Measurements from ENCODE around the gene ARL4A. TPM values are rescaled to one million over a fixed set of nuclear protein-coding genes. Genes with fewer than 3 reads are reported as not detected.
A peak's percentile ranks its signal among the peaks of the same experiment; 100 is the strongest.

ARL4A gene
- total RNA-seq, 2 donors from 2014 or later, result 27.5 to 88.8 TPM

DNA sequence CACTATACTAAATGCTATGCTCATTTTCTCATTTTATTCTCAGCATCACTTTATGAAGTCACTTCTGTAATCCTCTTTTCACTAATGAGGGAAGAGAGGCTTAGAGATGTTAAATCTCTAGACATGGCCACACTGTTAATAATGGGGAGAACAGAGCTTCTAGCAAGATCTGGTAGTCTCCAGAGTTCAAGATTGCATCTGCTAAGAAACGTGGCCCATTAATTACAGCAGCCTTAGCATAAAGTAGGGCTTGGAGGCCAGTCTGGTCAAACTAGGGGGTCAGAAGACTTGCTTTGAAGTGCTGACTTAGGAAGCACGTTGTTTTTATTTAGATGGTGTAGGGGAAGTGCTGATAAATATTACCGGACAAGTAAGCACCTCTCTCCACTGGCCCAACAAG lies 29.3 kb downstream of the ARL4A start:
- Histone ChIP-seq H3K27me3 (no peaks in the 10 kb centered on the region), H3K9me3 (no peaks in the 10 kb centered on the region), H3K4me1 (peaks cover 13% of the 10 kb centered on the region), H3K36me3 (no peaks in the 10 kb centered on the region), H3K9ac (ENCODE audit: low read depth in 2 of 2, low read length in 2 of 2) (no peak overlapping the region), H3K27ac (peak overlapping the region; percentile 87), H3K4me3 (no peak overlapping the region)
- TF ChIP-seq, protein P1, sequence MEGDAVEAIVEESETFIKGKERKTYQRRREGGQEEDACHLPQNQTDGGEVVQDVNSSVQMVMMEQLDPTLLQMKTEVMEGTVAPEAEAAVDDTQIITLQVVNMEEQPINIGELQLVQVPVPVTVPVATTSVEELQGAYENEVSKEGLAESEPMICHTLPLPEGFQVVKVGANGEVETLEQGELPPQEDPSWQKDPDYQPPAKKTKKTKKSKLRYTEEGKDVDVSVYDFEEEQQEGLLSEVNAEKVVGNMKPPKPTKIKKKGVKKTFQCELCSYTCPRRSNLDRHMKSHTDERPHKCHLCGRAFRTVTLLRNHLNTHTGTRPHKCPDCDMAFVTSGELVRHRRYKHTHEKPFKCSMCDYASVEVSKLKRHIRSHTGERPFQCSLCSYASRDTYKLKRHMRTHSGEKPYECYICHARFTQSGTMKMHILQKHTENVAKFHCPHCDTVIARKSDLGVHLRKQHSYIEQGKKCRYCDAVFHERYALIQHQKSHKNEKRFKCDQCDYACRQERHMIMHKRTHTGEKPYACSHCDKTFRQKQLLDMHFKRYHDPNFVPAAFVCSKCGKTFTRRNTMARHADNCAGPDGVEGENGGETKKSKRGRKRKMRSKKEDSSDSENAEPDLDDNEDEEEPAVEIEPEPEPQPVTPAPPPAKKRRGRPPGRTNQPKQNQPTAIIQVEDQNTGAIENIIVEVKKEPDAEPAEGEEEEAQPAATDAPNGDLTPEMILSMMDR (IDR thresholded peaks at IDR 0.05), result no peak
- DNase-seq, result no peak
- intact Hi-C loops (cut with DNase I), result no loop called here

DNA sequence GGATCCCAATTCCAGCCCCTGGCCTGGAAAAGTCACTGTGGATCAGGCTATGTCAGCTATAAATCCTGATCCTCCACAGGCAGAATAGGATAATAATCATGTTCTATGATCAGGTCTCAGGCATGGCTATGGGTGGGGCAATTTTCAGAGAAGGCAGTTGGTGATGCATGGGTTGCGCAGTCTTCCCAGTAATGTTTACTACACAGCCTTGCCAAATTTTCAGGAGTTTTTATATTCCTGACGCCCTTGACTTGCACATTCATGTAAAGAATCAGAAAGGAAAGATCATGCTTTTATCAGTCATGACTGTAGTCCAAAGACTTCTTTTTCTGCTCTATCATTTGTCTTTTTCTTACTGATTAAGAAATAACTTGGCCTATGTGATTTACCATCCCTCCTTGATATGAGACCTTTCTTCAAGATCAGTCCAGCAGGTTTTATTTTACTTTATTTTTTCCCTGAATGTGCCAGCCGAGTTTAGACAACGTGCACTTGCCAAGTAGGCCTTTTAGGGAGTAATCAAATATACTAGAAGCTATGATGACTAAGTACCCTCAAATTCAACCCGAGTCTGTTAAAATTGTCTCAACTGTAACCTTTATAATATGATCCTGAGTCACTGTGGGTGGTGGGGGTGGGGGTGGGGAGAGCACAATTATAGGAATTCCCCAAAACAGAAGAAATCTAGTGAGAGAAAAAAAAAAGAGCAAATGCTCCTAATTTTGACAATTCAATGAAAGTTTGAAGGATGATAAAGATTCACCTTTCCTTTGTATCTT lies 31.9 kb downstream of the ARL4A start:
- peak overlapping the region; percentile 32 for H3K27ac ChIP-seq
- TF ChIP-seq, protein P1 (IDR thresholded peaks at IDR 0.05), result no peak
- intact Hi-C loops (cut with DNase I), result no loop called here
- DNase-seq, result no peak
- H3K36me3 ChIP-seq, result no peaks in the 10 kb centered on the region
- peaks cover 6% of the 10 kb centered on the region for H3K4me1 ChIP-seq
- no peaks in the 10 kb centered on the region for H3K27me3 ChIP-seq
- no peak overlapping the region for H3K4me3 ChIP-seq
- H3K9ac ChIP-seq (ENCODE audit: low read depth in 2 of 2, low read length in 2 of 2), result no peak overlapping the region
- H3K9me3 ChIP-seq, result no peaks in the 10 kb centered on the region

DNA sequence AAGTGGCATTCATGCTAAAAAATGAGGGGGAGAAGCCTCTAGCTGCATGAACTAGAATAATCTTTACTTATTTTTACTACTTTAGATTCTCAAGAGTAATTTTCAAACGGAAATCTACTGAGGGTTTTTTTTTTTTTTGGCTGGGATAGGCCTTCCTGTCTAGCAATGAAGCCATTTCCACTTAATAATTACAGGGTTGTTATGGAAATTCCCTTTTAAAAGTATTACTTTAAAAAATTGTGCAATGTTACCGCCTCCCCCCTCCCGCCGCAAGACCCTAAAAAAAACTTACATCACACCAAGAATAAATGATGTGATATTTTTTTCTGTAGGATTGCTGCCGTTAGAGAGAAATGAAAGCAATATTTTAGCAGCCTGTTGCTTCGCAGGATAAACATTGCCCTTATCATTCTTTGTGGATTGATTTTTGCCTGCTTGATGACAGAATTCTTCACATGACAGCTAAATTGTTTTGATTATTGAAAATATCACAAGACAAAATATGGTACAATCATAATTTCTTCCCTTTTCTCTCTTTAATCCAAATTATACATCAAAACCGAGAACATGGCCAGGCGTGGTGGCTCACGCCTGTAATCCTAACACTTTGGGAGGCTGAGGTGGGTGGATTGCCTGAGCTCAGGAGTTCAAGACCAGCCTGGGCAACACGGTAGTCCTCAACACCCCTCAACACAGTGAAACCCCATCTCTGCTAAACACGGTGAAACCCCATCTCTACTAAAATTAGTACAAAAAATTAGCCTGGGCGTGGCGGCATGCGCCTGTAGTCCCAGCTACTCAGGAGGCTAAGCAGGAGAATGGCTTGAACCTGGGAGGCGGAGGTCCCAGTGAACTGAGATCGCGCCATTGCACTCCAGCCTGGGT lies 32.8 kb downstream of the ARL4A start:
- intact Hi-C loops (cut with DNase I), result no loop called here
- Histone ChIP-seq H3K9me3 (no peaks in the 10 kb centered on the region), H3K4me3 (no peak overlapping the region), H3K27ac (peak overlapping the region; percentile 32), H3K9ac (ENCODE audit: low read depth in 2 of 2, low read length in 2 of 2) (no peak overlapping the region), H3K36me3 (no peaks in the 10 kb centered on the region), H3K4me1 (peaks cover 6% of the 10 kb centered on the region), H3K27me3 (no peaks in the 10 kb centered on the region)
- TF ChIP-seq, protein P1 (IDR thresholded peaks at IDR 0.05), result no peak
- DNase-seq, result no peak

DNA sequence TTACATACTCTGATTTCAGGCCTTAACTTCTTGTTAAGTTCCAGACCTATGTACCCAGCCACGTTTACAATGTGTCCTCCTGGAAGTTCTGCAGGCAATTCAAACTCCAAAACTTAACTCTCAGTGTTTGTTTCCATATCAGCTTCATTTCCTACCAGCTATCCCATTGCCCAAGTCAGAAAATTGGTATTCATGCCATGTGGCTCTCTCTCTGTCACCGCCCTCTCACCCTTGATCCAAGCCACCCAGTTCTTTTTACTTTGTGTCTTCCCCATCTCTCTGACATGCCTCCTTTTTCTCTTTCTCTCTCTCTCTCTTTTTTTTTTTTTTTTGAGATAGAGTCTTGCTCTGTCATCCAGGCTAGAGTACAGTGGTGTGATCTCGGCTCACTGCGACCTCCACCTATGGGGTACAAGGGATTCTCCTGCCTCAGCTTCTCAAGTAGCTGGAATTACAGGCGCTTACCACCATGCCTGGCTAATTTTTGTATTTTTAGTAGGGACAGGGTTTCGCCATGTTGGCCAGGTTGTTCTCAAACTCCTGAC lies 33.9 kb downstream of the ARL4A start:
- H3K4me3 ChIP-seq, result no peak overlapping the region
- no peak for DNase-seq
- no peak overlapping the region for H3K27ac ChIP-seq
- TF ChIP-seq, protein P1 (IDR thresholded peaks at IDR 0.05), result no peak
- no peaks in the 10 kb centered on the region for H3K36me3 ChIP-seq
- H3K27me3 ChIP-seq, result no peaks in the 10 kb centered on the region
- no peak overlapping the region for H3K9ac ChIP-seq (ENCODE audit: low read depth in 2 of 2, low read length in 2 of 2)
- no peaks in the 10 kb centered on the region for H3K9me3 ChIP-seq
- intact Hi-C loops (cut with DNase I), result no loop called here
- peaks cover under 1% of the 10 kb centered on the region for H3K4me1 ChIP-seq

DNA sequence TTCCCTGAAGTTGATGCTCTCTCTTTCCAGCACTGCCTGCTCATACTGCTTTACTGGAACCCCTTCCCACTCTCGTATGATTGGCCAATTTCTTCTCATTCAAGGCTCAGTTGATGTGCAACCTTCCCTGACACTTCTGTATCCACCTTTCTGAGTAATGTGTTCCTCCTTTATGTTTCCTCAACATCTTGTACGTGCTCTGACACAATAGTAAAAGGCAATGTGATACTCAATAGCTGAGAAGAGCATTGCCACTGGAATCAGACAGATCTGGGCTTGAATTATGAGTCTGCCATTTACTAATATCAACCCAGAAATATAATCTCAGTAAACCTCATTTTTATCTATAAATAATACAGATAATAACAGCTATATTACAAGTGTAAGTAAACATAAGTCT lies 34.7 kb downstream of the ARL4A start:
- H3K4me1 ChIP-seq, result no peaks in the 10 kb centered on the region
- TF ChIP-seq, protein P1 (IDR thresholded peaks at IDR 0.05), result no peak
- no peak overlapping the region for H3K27ac ChIP-seq
- DNase-seq, result no peak
- no peaks in the 10 kb centered on the region for H3K9me3 ChIP-seq
- intact Hi-C loops (cut with DNase I), result no loop called here
- no peaks in the 10 kb centered on the region for H3K36me3 ChIP-seq
- no peak overlapping the region for H3K4me3 ChIP-seq
- H3K27me3 ChIP-seq, result no peaks in the 10 kb centered on the region
- no peak overlapping the region for H3K9ac ChIP-seq (ENCODE audit: low read depth in 2 of 2, low read length in 2 of 2)
